ENCODE results near the gene SLC16A12. TPM values are rescaled to one million over a fixed set of nuclear protein-coding genes. Genes with fewer than 3 reads are reported as not detected.

SLC16A12 gene
- total RNA-seq, 3 donors from 2014 or later (not counting 1 experiment from before 2014, with no cell fraction given) = not detected

DNA sequence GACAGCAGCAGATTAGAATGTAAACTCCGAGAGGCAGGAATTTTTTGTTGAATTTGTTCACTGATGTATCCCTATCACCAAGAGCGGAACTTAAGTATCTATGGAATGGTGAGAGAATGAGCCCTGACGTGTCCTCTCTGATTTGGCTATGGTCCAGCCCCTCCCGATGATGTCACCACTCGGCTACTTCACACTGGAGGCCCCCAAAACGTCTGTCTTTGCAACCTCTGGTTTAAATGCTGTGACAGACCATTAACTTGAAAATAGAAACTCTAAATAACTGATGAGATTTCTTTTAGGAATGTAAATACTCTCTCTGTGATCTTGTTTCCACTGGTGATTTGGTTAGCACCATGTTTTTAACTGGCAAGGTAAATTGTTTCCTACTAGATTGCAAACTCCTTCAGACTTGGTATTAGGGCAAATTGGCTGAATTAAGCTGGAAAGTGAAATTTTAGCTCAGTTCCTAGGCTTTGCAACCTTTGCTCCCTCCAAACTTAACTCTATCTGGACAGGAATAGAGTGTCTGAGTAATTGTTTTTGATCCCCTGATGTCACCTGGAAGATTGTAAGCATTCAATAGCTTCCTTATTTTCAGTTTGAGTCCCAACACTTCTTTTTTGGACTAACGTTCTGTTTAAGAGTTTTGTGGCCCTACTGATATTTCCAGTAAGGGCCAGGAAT is 19.1 kb downstream of the SLC16A12 start:
- no peaks in the 10 kb centered on the region for H3K36me3 ChIP-seq (ENCODE audit: control insufficient read depth, insufficient read depth, low read length)
- DNase-seq = no peak
- no peaks in the 10 kb centered on the region for H3K27me3 ChIP-seq (ENCODE audit: control insufficient read depth, insufficient read depth, low read length)
- WGBS (ENCODE audit: insufficient coverage) = 83% methylated on average over 7 of the region's 7 CpGs
- Mint-ChIP-seq H3K4me3 (no peak overlapping the region), H3K27ac (no peak overlapping the region), H3K9me3 (no peaks in the 10 kb centered on the region), H3K4me1 (no peaks in the 10 kb centered on the region), H3K27me3 (ENCODE audit: low read depth in 2 of 2) (peaks cover 0 to 11% of the 10 kb centered on the region in 2 donors), H3K36me3 (no peaks in the 10 kb centered on the region)
- intact Hi-C loops (cut with micrococcal nuclease) = no loop called here
- TF ChIP-seq, protein P1, sequence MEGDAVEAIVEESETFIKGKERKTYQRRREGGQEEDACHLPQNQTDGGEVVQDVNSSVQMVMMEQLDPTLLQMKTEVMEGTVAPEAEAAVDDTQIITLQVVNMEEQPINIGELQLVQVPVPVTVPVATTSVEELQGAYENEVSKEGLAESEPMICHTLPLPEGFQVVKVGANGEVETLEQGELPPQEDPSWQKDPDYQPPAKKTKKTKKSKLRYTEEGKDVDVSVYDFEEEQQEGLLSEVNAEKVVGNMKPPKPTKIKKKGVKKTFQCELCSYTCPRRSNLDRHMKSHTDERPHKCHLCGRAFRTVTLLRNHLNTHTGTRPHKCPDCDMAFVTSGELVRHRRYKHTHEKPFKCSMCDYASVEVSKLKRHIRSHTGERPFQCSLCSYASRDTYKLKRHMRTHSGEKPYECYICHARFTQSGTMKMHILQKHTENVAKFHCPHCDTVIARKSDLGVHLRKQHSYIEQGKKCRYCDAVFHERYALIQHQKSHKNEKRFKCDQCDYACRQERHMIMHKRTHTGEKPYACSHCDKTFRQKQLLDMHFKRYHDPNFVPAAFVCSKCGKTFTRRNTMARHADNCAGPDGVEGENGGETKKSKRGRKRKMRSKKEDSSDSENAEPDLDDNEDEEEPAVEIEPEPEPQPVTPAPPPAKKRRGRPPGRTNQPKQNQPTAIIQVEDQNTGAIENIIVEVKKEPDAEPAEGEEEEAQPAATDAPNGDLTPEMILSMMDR (IDR thresholded peaks at IDR 0.05) = no peak
- no peaks in the 10 kb centered on the region for H3K9me3 ChIP-seq (ENCODE audit: control insufficient read depth, insufficient read depth, low read length)
- ATAC-seq = no peak
- H3K4me1 ChIP-seq (ENCODE audit: control insufficient read depth, insufficient read depth, low read length) = no peaks in the 10 kb centered on the region
- no peak overlapping the region for H3K4me3 ChIP-seq (ENCODE audit: low read length)
- H3K27ac ChIP-seq (ENCODE audit: low read length) = no peak overlapping the region

DNA sequence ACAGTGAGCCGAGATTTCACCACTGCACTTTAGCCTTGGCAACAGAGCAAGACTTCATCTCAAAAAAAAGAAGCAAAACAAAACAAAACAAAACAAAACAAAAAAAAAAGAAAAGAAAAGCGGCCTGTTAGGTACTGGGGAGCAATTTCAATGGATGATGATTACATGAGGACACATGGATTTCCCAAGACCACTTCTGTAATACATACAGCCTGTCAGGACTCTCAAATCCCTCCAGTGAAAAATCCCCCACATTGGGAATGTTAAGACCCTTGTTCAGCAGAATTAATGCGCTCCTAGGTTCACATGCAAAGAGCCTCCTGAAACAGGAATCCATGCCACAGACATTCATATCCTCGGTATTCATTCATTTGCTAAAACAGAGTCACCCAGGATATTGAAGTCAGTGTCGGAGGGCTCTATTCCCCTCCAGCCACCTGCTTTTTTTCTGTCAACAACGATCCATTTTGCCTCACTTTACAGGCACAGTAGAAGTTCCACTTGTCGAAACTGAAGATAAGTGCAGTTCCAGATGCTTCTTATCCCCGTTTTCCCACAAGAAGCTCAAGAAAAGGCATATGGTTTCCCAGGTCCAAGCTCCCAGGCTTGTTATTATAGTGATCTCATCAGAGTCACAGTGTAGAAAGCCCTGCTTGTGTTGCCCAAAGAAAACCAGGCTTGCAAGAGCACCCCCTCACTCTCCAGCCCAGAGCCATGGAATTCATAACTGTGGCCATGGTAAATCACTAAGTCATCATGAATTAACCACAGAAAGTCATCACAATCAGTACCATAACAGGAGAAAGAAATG is 20.2 kb downstream of the SLC16A12 start:
- H3K4me1 ChIP-seq (ENCODE audit: control insufficient read depth, insufficient read depth, low read length) = no peaks in the 10 kb centered on the region
- no peaks in the 10 kb centered on the region for H3K36me3 ChIP-seq (ENCODE audit: control insufficient read depth, insufficient read depth, low read length)
- no peak for DNase-seq
- H3K9me3 ChIP-seq (ENCODE audit: control insufficient read depth, insufficient read depth, low read length) = no peaks in the 10 kb centered on the region
- Mint-ChIP-seq H3K4me1 (no peaks in the 10 kb centered on the region), H3K27ac (no peak overlapping the region), H3K36me3 (no peaks in the 10 kb centered on the region), H3K4me3 (no peak overlapping the region), H3K27me3 (ENCODE audit: low read depth in 2 of 2) (peaks cover 0 to 11% of the 10 kb centered on the region in 2 donors), H3K9me3 (no peaks in the 10 kb centered on the region)
- TF ChIP-seq, protein P1 (IDR thresholded peaks at IDR 0.05) = no peak
- 83% methylated on average over 6 of the region's 8 CpGs for WGBS (ENCODE audit: insufficient coverage)
- no peaks in the 10 kb centered on the region for H3K27me3 ChIP-seq (ENCODE audit: control insufficient read depth, insufficient read depth, low read length)
- no peak overlapping the region for H3K4me3 ChIP-seq (ENCODE audit: low read length)
- no peak overlapping the region for H3K27ac ChIP-seq (ENCODE audit: low read length)
- ATAC-seq = no peak
- intact Hi-C loops (cut with micrococcal nuclease) = no loop called here

DNA sequence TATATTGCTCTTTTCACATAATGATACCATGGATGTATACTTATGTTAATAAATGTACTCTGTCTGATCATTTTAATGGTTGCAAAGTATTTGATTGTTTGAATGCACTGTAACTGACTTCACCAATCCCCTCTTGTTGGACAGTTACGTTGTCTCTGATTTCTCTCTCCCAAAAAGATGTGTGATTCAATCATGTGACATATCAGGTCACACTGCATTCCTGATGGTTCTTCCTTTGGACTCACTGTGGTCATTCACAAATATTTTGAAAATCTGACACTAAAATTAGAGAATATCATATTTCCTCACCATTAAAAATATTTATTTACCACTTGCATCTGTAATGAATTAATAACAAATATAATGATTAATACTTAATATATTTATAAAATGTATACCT is 22.2 kb downstream of the SLC16A12 start:
- Histone ChIP-seq H3K36me3 (ENCODE audit: control insufficient read depth, insufficient read depth, low read length) (no peaks in the 10 kb centered on the region), H3K27ac (ENCODE audit: low read length) (no peak overlapping the region), H3K4me3 (ENCODE audit: low read length) (no peak overlapping the region), H3K27me3 (ENCODE audit: control insufficient read depth, insufficient read depth, low read length) (no peaks in the 10 kb centered on the region), H3K4me1 (ENCODE audit: control insufficient read depth, insufficient read depth, low read length) (no peaks in the 10 kb centered on the region), H3K9me3 (ENCODE audit: control insufficient read depth, insufficient read depth, low read length) (no peaks in the 10 kb centered on the region)
- intact Hi-C loops (cut with micrococcal nuclease) = no loop called here
- TF ChIP-seq, protein P1 (IDR thresholded peaks at IDR 0.05) = no peak
- Mint-ChIP-seq H3K4me3 (no peak overlapping the region), H3K4me1 (no peaks in the 10 kb centered on the region), H3K27ac (no peak overlapping the region), H3K36me3 (no peaks in the 10 kb centered on the region), H3K27me3 (ENCODE audit: low read depth in 2 of 2) (peaks cover 3 to 21% of the 10 kb centered on the region in 2 donors), H3K9me3 (no peaks in the 10 kb centered on the region)
- ATAC-seq = no peak
- 94% methylated on average over 1 of the region's 1 CpG for WGBS (ENCODE audit: insufficient coverage)
- DNase-seq = no peak
